ENCODE results near the gene DMAC2L. TPM values are rescaled to one million over a fixed set of nuclear protein-coding genes. Genes with fewer than 3 reads are reported as not detected.

The DMAC2L gene
- total and polyA plus RNA-seq, 2 donors (not counting 1 experiment from before 2014, with no cell fraction given): 19.0 to 40.0 TPM

GRCh38 chr14:50285861-50286260 is 26.3 kb upstream of the DMAC2L start:
- Histone ChIP-seq H3K9ac (ENCODE audit: low read length) (no peak overlapping the region), H2AFZ (ENCODE audit: insufficient read depth, low read depth, low read length, poor library complexity, severe bottlenecking) (no peak overlapping the region), H3K79me2 (ENCODE audit: control insufficient read depth, insufficient read depth, low read length) (no peaks in the 10 kb centered on the region), H3K4me2 (replicated peaks; ENCODE audit: low read depth, low read length, poor library complexity, severe bottlenecking) (no peak overlapping the region), H3K36me3 (replicated peaks in 1 of 2; ENCODE audit: control extremely low read depth in 1 of 2, control insufficient read depth in 1 of 2, extremely low read depth in 1 of 2, insufficient read depth in 2 of 2, low read length in 1 of 2) (peaks cover 0 to 1% of the 10 kb centered on the region in 2 experiments), H3K9me3 (ENCODE audit: control extremely low read depth in 1 of 3, control insufficient read depth in 2 of 3, insufficient read depth in 1 of 3, low read length in 2 of 3) (peaks cover 0 to 1% (median 0%) of the 10 kb centered on the region in 3 donors), H3K4me1 (ENCODE audit: control insufficient read depth in 2 of 2, insufficient read depth in 2 of 2, low read length in 2 of 2) (no peaks in the 10 kb centered on the region), H3K27me3 (replicated peaks in 1 of 4; ENCODE audit: control extremely low read depth in 1 of 4, control insufficient read depth in 3 of 4, insufficient read depth in 4 of 4, low read length in 3 of 4) (no peaks in the 10 kb centered on the region), H3K27ac (ENCODE audit: low read length in 2 of 2) (no peak overlapping the region), H4K20me1 (ENCODE audit: control insufficient read depth, insufficient read depth, low read length, poor library complexity, severe bottlenecking) (no peaks in the 10 kb centered on the region), H3K4me3 (ENCODE audit: control extremely low read depth in 1 of 5, extremely low read depth in 1 of 5, insufficient read depth in 1 of 5, low read depth in 2 of 5, low read length in 4 of 5) (no peak overlapping the region)
- DNase-seq (no peak), ATAC-seq (ENCODE audit: low read depth) (no peak)
- no peaks in the 10 kb centered on the region for H3K4me1 Mint-ChIP-seq
- ChIA-PET POLR2A (no interaction called here), CTCF (interaction anchor here (0.7 kb wide), 1 partner anchor 11 kb away, joined by 3 read pairs; no protein-coding TSS in a partner anchor)
- no peak for TF ChIP-seq CTCF (IDR thresholded peaks at IDR 0.05)
- TF ChIP-seq EZH2 (IDR thresholded peaks at IDR 0.05; ENCODE audit: borderline replicate concordance, insufficient read depth, low read depth, low read length, poor library complexity, severe bottlenecking): no peak
- intact Hi-C loops (cut with micrococcal nuclease): no loop called here
- H3K27ac Mint-ChIP-seq: no peak overlapping the region
- no peaks in the 10 kb centered on the region for H3K27me3 Mint-ChIP-seq
- no peak overlapping the region for H3K4me3 Mint-ChIP-seq
- no peaks in the 10 kb centered on the region for H3K9me3 Mint-ChIP-seq (ENCODE audit: insufficient read depth)

GRCh38 chr14:50288146-50288545 is 24.0 kb upstream of the DMAC2L start:
- H3K9me3 ChIP-seq (ENCODE audit: control extremely low read depth in 1 of 3, control insufficient read depth in 2 of 3, insufficient read depth in 1 of 3, low read length in 2 of 3): peaks cover 0 to 1% (median 0%) of the 10 kb centered on the region in 3 donors
- H3K27me3 ChIP-seq (replicated peaks in 1 of 4; ENCODE audit: control extremely low read depth in 1 of 4, control insufficient read depth in 3 of 4, insufficient read depth in 4 of 4, low read length in 3 of 4): no peaks in the 10 kb centered on the region
- no peak for TF ChIP-seq EZH2 (IDR thresholded peaks at IDR 0.05; ENCODE audit: borderline replicate concordance, insufficient read depth, low read depth, low read length, poor library complexity, severe bottlenecking)
- TF ChIP-seq CTCF (IDR thresholded peaks at IDR 0.05): no peak
- no peak overlapping the region for H3K9ac ChIP-seq (ENCODE audit: low read length)
- Mint-ChIP-seq H3K4me1 (no peaks in the 10 kb centered on the region), H3K27ac (no peak overlapping the region), H3K9me3 (ENCODE audit: insufficient read depth) (no peaks in the 10 kb centered on the region), H3K4me3 (no peak overlapping the region), H3K27me3 (no peaks in the 10 kb centered on the region)
- peaks cover 0 to 1% of the 10 kb centered on the region in 2 experiments for H3K36me3 ChIP-seq (replicated peaks in 1 of 2; ENCODE audit: control extremely low read depth in 1 of 2, control insufficient read depth in 1 of 2, extremely low read depth in 1 of 2, insufficient read depth in 2 of 2, low read length in 1 of 2)
- no peaks in the 10 kb centered on the region for H3K79me2 ChIP-seq (ENCODE audit: control insufficient read depth, insufficient read depth, low read length)
- ATAC-seq (ENCODE audit: low read depth) (no peak), DNase-seq (no peak)
- no peak overlapping the region for H2AFZ ChIP-seq (ENCODE audit: insufficient read depth, low read depth, low read length, poor library complexity, severe bottlenecking)
- no peak overlapping the region for H3K4me3 ChIP-seq (ENCODE audit: control extremely low read depth in 1 of 5, extremely low read depth in 1 of 5, insufficient read depth in 1 of 5, low read depth in 2 of 5, low read length in 4 of 5)
- no peaks in the 10 kb centered on the region for H4K20me1 ChIP-seq (ENCODE audit: control insufficient read depth, insufficient read depth, low read length, poor library complexity, severe bottlenecking)
- H3K4me2 ChIP-seq (replicated peaks; ENCODE audit: low read depth, low read length, poor library complexity, severe bottlenecking): no peak overlapping the region
- H3K27ac ChIP-seq (ENCODE audit: low read length in 2 of 2): no peak overlapping the region
- no peaks in the 10 kb centered on the region for H3K4me1 ChIP-seq (ENCODE audit: control insufficient read depth in 2 of 2, insufficient read depth in 2 of 2, low read length in 2 of 2)
- ChIA-PET POLR2A (no interaction called here), CTCF (no interaction called here)
- intact Hi-C loops (cut with micrococcal nuclease): no loop called here
- WGBS (ENCODE audit: insufficient coverage): no CpG with 5 or more reads among the region's 5 CpGs
